ENCODE data around the gene PDGFRA.

Gene PDGFRA

GRCh38 chr4:54228961-54229501 lies at the start of gene PDGFRA:
Gene PDGFRA (plus strand): TSS chr4:54229293. CDS start chr4:54258769, 29,476 bp downstream.
- DNase-seq (ENCODE audit: low spot score) = no peak

GRCh38 chr4:54184581-54184980 lies 44.5 kb upstream of the PDGFRA start:
- DNase-seq (ENCODE audit: low spot score) = no peak

- peak; percentile 48 for DNase-seq (ENCODE audit: low spot score)
Measured at GRCh38 chr4:54185044-54185780, 43.9 kb upstream of the PDGFRA start.

- no peak for DNase-seq (ENCODE audit: low spot score)
Measured at GRCh38 chr4:54185866-54186265, 43.2 kb upstream of the PDGFRA start.

- DNase-seq (ENCODE audit: low spot score) = no peak
Measured at GRCh38 chr4:54186371-54186770, 42.7 kb upstream of the PDGFRA start.

- no peak for DNase-seq (ENCODE audit: low spot score)
Measured at GRCh38 chr4:54187148-54187547, 41.9 kb upstream of the PDGFRA start.

- DNase-seq (ENCODE audit: low spot score) = no peak
Measured at GRCh38 chr4:54189140-54189539, 40.0 kb upstream of the PDGFRA start.

- DNase-seq (ENCODE audit: low spot score) = no peak
Measured at GRCh38 chr4:54192811-54193210, 36.3 kb upstream of the PDGFRA start.

- DNase-seq (ENCODE audit: low spot score) = no peak
Measured at GRCh38 chr4:54197926-54198325, 31.2 kb upstream of the PDGFRA start.

GRCh38 chr4:54199919-54200318 lies 29.2 kb upstream of the PDGFRA start:
- no peak for DNase-seq (ENCODE audit: low spot score)

- no peak for DNase-seq (ENCODE audit: low spot score)
Measured at GRCh38 chr4:54209617-54210016, 19.5 kb upstream of the PDGFRA start.

GRCh38 chr4:54213001-54213400 lies 16.1 kb upstream of the PDGFRA start:
- DNase-seq (ENCODE audit: low spot score) = no peak

GRCh38 chr4:54213761-54214160 lies 15.3 kb upstream of the PDGFRA start:
- no peak for DNase-seq (ENCODE audit: low spot score)

GRCh38 chr4:54215379-54216077 lies 13.6 kb upstream of the PDGFRA start:
- no peak for DNase-seq (ENCODE audit: low spot score)

- DNase-seq (ENCODE audit: low spot score) = peak; percentile 84
Measured at GRCh38 chr4:54217642-54218495, 11.2 kb upstream of the PDGFRA start.

- no peak for DNase-seq (ENCODE audit: low spot score)
Measured at GRCh38 chr4:54218736-54219135, 10.4 kb upstream of the PDGFRA start.

- DNase-seq (ENCODE audit: low spot score) = no peak
Measured at GRCh38 chr4:54224996-54225597, 4.0 kb upstream of the PDGFRA start.

- no peak for DNase-seq (ENCODE audit: low spot score)
Measured at GRCh38 chr4:54225598-54226403, 3.3 kb upstream of the PDGFRA start.

GRCh38 chr4:54226404-54227255 lies 2.5 kb upstream of the PDGFRA start:
- DNase-seq (ENCODE audit: low spot score) = no peak

All from COLO829 (cell line).